HEK293T (cell line): ENCODE data around the gene EYA3.

Experiments
- CTCF ChIA-PET: fragments of 350-600 bp; formaldehyde crosslinking; extraction: SDS; loops from one replicate; lab custom pipeline; 2021; ENCODE audit warnings: antibody characterized with exemption, inconsistent platforms; lab: Yijun Ruan, JAX
- POLR2A ChIA-PET: fragments of 350-600 bp; formaldehyde crosslinking; extraction: SDS; loops from one replicate; lab custom pipeline; 2020; ENCODE audit warnings: antibody characterized with exemption, inconsistent platforms; lab: Yijun Ruan, JAX
- DNase-seq: peaks from one replicate; pipeline ENCODE4 v3.0.0; 2012; ENCODE audit warnings: mixed read lengths; ENCODE audit errors: extremely low spot score
- ARNT ChIP-seq: fragments of 450-650 bp; IDR thresholded peaks from 2 replicates; pipeline ENCODE4 v1.6.1; 2017; ENCODE audit warnings: mild to moderate bottlenecking
- BHLHE40 ChIP-seq: fragments of 450-650 bp; IDR thresholded peaks from 2 replicates; pipeline ENCODE4 v1.6.1; 2016; ENCODE audit warnings: mild to moderate bottlenecking, moderate library complexity, borderline replicate concordance
- CTBP1 ChIP-seq: fragments of 450-650 bp; IDR thresholded peaks from 2 replicates; pipeline ENCODE4 v1.6.1; 2016; ENCODE audit warnings: borderline replicate concordance
- ELF4 ChIP-seq: fragments of 450-650 bp; IDR thresholded peaks from 2 replicates; pipeline ENCODE4 v1.6.1; 2017; ENCODE audit warnings: antibody characterized with exemption
- FOXA1 ChIP-seq: fragments of 450-650 bp; IDR thresholded peaks from 2 replicates; pipeline ENCODE4 v1.6.1; 2016; ENCODE audit warnings: mild to moderate bottlenecking
- FOXK2 ChIP-seq: fragments of 450-650 bp; IDR thresholded peaks from 2 replicates; pipeline ENCODE4 v1.6.1; 2016; ENCODE audit warnings: mild to moderate bottlenecking
- FOXM1 ChIP-seq: fragments of 450-650 bp; IDR thresholded peaks from 2 replicates; pipeline ENCODE4 v1.6.1; 2017; ENCODE audit warnings: mild to moderate bottlenecking, borderline replicate concordance
- HDGF ChIP-seq: fragments of 450-650 bp; IDR thresholded peaks from 2 replicates; pipeline ENCODE4 v1.6.1; 2017; ENCODE audit warnings: antibody characterized with exemption, borderline replicate concordance
- L3MBTL2 ChIP-seq: fragments of 450-650 bp; conservative IDR thresholded peaks from 2 replicates; pipeline ENCODE4 v1.6.1; 2016; ENCODE audit warnings: mild to moderate bottlenecking
- LEF1 ChIP-seq: fragments of 450-650 bp; IDR thresholded peaks from 2 replicates; pipeline ENCODE4 v1.6.1; 2017; ENCODE audit warnings: mild to moderate bottlenecking, borderline replicate concordance
- NFRKB ChIP-seq: fragments of 450-650 bp; IDR thresholded peaks from 2 replicates; pipeline ENCODE4 v1.6.1; 2016; ENCODE audit warnings: mild to moderate bottlenecking, moderate library complexity
- PKNOX1 ChIP-seq: fragments of 450-650 bp; IDR thresholded peaks from 2 replicates; pipeline ENCODE4 v1.6.1; 2016
- SP1 ChIP-seq: fragments of 450-650 bp; IDR thresholded peaks from 2 replicates; pipeline ENCODE4 v1.6.1; 2017
- SUZ12 ChIP-seq: fragments of 450-650 bp; IDR thresholded peaks from 2 replicates; pipeline ENCODE4 v1.6.1; 2016; ENCODE audit warnings: mild to moderate bottlenecking
- TARDBP ChIP-seq: fragments of 450-650 bp; IDR thresholded peaks from 2 replicates; pipeline ENCODE4 v1.6.1; 2016
- ZNF384 ChIP-seq: fragments of 450-650 bp; IDR thresholded peaks from 2 replicates; pipeline ENCODE4 v1.6.1; 2016

EYA3 gene

GRCh38 chr1:28126783-28127490 is 38.5 kb upstream of the EYA3 start:
- TF ChIP-seq SUZ12, result no peak
- TF ChIP-seq NFRKB, result no peak
- no peak for TF ChIP-seq TARDBP
- no peak for TF ChIP-seq ELF4
- no peak for TF ChIP-seq HDGF
- no peak for TF ChIP-seq PKNOX1
- TF ChIP-seq LEF1, result no peak
- TF ChIP-seq ZNF384, result no peak
- TF ChIP-seq FOXM1, result no peak
- TF ChIP-seq L3MBTL2, result no peak
- TF ChIP-seq ARNT, result no peak
- no peak for TF ChIP-seq SP1
- no peak for TF ChIP-seq FOXK2
- no peak for TF ChIP-seq FOXA1
- no peak for TF ChIP-seq BHLHE40
- no peak for TF ChIP-seq CTBP1
- no peak for DNase-seq
- CTCF ChIA-PET, result no interaction called here
- POLR2A ChIA-PET, result no interaction called here

- POLR2A ChIA-PET, result no interaction called here
- CTCF ChIA-PET, result no interaction called here
Observed at GRCh38 chr1:28126212-28126611, 37.8 kb upstream of the EYA3 start.

GRCh38 chr1:28123461-28123961 is 35.1 kb upstream of the EYA3 start:
- ChIA-PET POLR2A (interaction anchor here (0.6 kb wide), 1 partner anchor 14 kb away, joined by 3 read pairs; no protein-coding TSS in a partner anchor), CTCF (interaction anchor here (1.0 kb wide), 1 partner anchor 17 kb away, joined by 4 read pairs; no protein-coding TSS in a partner anchor)
- no peak for DNase-seq
- TF ChIP-seq ZNF384 (no peak), BHLHE40 (no peak), FOXA1 (no peak), ELF4 (no peak), LEF1 (no peak)

More at GRCh38 chr1:28126212-28126611, 37.8 kb upstream of the EYA3 start:
- DNase-seq, result no peak
- TF ChIP-seq L3MBTL2 (no peak), SUZ12 (no peak), FOXA1 (no peak), FOXK2 (no peak), ARNT (no peak), FOXM1 (no peak), TARDBP (no peak), LEF1 (no peak), PKNOX1 (no peak), HDGF (no peak), CTBP1 (no peak), ELF4 (no peak), SP1 (no peak), ZNF384 (no peak), NFRKB (no peak), BHLHE40 (no peak)

- TF ChIP-seq FOXA1, result no peak
- DNase-seq, result no peak
- CTCF ChIA-PET, result interaction anchor here (1.0 kb wide), 1 partner anchor 16 kb away, joined by 4 read pairs; no protein-coding TSS in a partner anchor
- POLR2A ChIA-PET, result no interaction called here
Observed at GRCh38 chr1:28122183-28122582, 33.8 kb upstream of the EYA3 start.

DNA sequence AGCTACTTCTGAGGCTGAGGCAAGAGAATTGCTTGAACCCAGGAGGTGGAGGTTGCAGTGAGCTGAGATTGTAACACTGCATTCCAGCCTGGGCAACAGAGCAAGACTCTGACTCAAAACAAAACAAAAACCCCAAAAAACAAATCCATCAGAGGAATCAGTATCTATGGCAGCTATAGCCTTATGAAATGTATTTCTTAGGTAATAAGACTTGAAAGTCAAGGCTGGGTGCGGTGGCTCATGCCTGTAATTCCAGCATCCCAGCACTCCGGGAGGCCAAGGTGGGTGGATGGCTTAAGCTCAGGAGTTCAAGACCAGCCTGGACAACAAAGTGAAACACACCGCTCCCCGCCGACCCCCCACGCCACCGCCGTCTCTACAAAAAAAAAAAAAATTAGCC is 31.1 kb upstream of the EYA3 start:
- ChIA-PET CTCF (no interaction called here), POLR2A (interaction anchor here (1.4 kb wide), 1 partner anchor 15 kb away, joined by 5 read pairs; no protein-coding TSS in a partner anchor)
- TF ChIP-seq SUZ12 (no peak), SP1 (no peak), ARNT (no peak), FOXK2 (no peak), L3MBTL2 (no peak), CTBP1 (no peak), PKNOX1 (no peak), LEF1 (no peak), ELF4 (no peak), BHLHE40 (no peak), TARDBP (no peak), NFRKB (no peak), FOXA1 (no peak)
- no peak for DNase-seq

DNA sequence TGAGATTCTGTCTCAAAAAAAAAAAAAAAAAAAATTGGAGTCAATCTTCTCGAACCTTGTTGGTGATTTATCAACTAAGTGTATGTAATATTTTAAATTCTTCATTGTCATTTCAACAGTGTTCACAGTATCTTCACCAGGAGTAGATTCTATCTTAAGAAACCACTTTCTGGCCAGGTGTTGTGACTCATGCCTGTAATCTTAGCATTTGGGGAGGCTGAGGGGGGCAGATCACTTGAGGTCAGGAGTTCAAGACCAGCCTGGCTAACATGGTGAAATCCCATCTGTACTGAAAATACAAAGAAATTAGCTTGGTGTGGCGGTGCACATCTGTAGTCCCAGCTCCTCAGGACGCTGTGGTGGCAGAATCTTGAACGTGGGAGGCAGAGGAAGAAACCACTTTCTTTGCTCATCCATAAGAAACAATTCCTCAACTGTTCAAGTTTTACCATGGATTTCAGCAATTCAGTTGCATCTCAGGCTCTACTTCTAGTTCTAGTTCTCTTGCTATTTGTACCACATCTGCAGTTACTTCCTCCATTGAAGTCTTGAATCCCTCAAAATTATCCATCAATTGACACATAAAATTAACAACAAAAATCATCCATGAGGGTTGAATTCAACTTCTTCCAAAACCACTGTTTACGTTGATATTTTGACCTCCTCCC is 30.4 kb upstream of the EYA3 start:
- DNase-seq, result no peak
- POLR2A ChIA-PET, result no interaction called here
- CTCF ChIA-PET, result no interaction called here
- no peak for TF ChIP-seq SP1
- no peak for TF ChIP-seq NFRKB
- no peak for TF ChIP-seq L3MBTL2
